Spleen (tissue), 7 donors: ENCODE measurements around the gene RAD51B.

Source experiments
- POLR2A ChIP-seq, 3 donors: fragments of 450-650 bp; IDR thresholded peaks; one replicate each; pipeline ENCODE4 v1.5.1; 2017; ENCODE audit warnings: antibody characterized with exemption in 3 of 3, mild to moderate bottlenecking in 1 of 3
- TF ChIP-seq, protein P1 (sequence below), 11 experiments: fragments of 200-600 bp in 7 of 11; fragments of 450-650 bp in 4 of 11; sonication (generic) in 4 of 11; IDR thresholded peaks in 8 of 11; conservative IDR thresholded peaks in 3 of 11; 1 replicate in 7 of 11; 2 replicates in 4 of 11; pipeline versions ENCODE4 v1.4.0 to v1.8.0; 2016 to 2021; ENCODE audit warnings: antibody characterized with exemption in 11 of 11, inconsistent platforms in 4 of 11, mild to moderate bottlenecking in 1 of 11
- donor health status: DM: no; HTN: no; CAD: no; lungs with moderate emphysema.
- donor health status: DM: no; HTN: no; CAD: no.
- donor health status: DM: no; HTN: no; CAD: no.

DNA sequence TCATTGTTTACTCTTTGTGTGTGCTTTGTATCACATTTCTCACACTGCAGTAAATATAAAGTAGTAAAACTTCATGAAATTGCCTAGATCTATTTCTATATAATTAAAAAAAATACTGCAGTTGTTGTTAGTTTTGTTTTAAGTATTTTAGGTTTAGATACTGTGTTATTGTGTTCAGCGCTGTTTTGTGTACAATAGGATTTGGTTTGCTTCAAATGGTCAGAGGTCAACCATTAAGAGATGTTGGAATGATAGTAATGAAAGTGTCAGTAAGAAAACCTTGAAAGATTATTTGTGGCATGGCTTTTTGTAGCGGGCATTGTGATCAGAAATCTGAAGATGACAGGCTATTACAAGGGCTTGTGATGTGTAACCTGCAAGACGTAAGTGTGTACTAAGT is 67.9 kb downstream of the RAD51B start:
- TF ChIP-seq, protein P1, sequence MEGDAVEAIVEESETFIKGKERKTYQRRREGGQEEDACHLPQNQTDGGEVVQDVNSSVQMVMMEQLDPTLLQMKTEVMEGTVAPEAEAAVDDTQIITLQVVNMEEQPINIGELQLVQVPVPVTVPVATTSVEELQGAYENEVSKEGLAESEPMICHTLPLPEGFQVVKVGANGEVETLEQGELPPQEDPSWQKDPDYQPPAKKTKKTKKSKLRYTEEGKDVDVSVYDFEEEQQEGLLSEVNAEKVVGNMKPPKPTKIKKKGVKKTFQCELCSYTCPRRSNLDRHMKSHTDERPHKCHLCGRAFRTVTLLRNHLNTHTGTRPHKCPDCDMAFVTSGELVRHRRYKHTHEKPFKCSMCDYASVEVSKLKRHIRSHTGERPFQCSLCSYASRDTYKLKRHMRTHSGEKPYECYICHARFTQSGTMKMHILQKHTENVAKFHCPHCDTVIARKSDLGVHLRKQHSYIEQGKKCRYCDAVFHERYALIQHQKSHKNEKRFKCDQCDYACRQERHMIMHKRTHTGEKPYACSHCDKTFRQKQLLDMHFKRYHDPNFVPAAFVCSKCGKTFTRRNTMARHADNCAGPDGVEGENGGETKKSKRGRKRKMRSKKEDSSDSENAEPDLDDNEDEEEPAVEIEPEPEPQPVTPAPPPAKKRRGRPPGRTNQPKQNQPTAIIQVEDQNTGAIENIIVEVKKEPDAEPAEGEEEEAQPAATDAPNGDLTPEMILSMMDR (IDR thresholded peaks at IDR 0.05 in 8 of 11, conservative IDR thresholded peaks at IDR 0.05 in 3 of 11), result no peak
- no peak for TF ChIP-seq POLR2A (IDR thresholded peaks at IDR 0.05)
